Measurements from ENCODE around the gene TBCE.
"Not testable (repeated sequence)": the region's sequence is repeated elsewhere in the genome, so short reads cannot be mapped to it uniquely, and the experiment has no call there.

- TF ChIP-seq CTCF (IDR thresholded peaks at IDR 0.05); ZFX (IDR thresholded peaks at IDR 0.05; ENCODE audit: borderline replicate concordance): not testable (repeated sequence)
Observed at GRCh38 chr1:235378134-235378735, 11.0 kb downstream of the TBCE start.

All from 22Rv1 (cell line).